Inflammatory macrophage treated with lipopolysaccharide for 4 hours (primary cell): ENCODE data around the gene CRAT.
A peak's percentile ranks its signal among the peaks of the same experiment; 100 is the strongest.
"Not testable (repeated sequence)": the region's sequence is repeated elsewhere in the genome, so short reads cannot be mapped to it uniquely, and the experiment has no call there.

Source experiments
- DNase-seq: peaks from one replicate; pipeline ENCODE4 v3.0.0-alpha.2; 2020

Gene CRAT

DNA sequence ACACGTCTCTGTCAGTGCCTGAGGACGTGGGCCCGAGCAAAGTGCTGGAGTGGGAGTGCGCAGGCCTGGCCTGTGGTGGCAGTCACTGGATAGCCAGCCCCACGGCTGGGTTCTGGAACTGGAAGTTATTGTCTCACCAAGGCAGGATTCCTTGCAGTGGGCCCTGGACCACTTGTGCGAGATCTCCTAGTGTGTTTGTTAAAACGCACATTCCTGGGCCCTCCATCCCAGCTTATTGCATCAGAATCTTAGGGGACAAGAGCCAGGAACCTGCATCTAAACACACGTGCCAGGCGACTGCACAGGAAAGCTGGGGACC lies 27.5 kb upstream of the CRAT start:
- no peak for DNase-seq

DNA sequence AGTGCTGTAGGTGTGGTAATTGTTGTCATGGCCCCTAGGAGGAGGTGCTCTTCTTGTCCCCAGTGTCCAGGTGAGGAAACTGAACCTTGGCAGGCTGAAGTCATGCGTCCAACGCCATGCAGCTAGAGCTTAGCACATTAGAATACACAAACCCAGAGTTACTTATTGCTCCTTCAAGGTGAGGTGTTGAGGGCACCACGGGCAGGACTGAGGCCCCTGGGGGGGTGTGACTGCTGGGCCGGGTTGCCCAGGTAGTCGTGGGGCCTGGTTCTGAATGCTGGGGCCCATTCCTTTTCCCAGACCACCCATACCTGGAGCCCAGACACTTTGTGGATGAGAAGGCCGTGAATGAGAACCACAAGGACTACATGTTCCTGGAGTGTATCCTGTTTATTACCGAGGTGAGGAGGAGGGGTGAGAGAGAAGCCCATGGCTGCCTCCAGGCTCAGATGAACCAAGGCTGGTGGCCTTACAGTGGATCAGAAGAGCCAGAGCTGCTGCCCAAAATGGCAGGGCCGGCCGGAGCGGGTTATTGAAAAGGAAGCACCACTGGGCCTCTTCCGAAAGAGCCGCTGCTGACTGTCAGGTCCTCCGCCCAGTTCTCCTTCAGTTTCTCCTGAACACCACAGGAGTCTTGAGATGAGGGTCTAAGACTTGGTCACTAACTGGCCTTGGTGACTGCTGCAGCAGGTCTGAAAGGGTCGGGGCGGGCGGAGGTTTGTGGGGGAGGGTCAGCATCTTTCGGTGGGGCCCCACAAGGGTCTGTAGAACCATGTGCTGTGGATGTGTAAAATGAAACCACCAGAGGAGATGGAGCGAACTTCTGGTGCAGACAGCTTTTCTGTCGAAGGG lies 26.9 kb upstream of the CRAT start:
- no peak for DNase-seq

DNA sequence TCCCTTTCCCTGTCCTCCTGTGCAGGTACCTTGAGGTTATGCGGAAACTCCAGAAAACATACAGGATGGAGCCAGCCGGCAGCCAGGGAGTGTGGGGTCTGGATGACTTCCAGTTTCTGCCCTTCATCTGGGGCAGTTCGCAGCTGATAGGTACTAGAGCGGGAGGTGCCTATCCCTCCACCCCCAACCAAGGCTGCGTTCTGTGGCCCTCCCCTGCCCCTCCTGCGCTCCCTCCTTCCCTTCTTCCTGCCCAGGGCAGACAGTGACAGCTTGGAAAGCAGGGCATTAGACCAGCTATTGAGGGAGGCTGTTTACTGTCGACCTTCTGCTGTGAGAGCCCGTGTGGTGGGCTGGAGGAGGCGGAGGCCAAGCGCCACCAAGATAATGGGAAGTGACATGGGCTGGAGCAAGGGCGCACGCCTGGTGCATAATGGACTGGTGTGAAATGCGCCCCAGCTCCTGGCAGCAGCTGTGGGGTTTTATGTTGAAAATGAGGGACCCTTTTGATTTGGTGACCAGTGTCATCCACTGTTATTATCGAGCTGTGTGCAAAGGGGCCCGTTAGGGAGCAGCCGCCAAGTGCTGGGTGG lies 25.9 kb upstream of the CRAT start:
- DNase-seq, result no peak

DNA sequence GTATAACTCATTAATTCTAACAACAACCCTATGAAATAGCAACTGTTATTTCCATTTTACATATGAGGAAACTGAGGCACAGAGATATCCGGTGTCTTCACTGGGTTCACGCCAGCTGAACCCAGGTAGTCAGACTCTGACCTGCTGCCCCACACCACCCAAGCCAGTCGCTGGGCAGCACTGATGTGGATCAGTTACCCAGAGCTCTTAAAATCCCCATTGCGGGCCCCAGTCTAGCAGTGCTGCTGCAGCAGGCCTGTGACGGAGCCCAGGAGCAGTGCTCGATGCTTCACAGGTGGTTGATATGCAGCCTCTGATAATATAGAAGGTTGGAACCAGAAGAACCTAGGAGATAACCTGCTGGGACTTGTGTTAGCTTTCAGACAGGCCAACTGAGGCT lies 24.9 kb upstream of the CRAT start:
- no peak for DNase-seq

DNA sequence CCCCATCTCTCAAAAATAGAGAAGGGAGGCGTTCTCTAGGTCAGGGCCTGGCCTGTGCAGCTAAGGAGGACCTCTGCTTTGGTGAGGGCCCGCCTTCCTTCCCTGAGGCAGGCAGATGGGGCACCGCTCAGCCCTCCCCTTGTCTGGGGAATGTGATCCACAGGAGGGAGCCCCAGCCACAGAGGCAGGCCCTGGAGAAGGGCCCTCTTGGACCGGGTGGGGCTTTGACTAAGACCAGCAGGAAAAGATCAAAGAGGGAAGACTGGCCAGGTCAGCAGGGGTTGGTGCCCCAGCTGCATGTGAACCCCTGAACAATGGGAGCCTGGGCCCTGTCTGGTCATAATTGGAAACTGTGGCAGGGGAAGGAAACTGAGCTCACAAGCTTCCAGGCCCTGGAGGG lies 22.5 kb upstream of the CRAT start:
- DNase-seq, result no peak

DNA sequence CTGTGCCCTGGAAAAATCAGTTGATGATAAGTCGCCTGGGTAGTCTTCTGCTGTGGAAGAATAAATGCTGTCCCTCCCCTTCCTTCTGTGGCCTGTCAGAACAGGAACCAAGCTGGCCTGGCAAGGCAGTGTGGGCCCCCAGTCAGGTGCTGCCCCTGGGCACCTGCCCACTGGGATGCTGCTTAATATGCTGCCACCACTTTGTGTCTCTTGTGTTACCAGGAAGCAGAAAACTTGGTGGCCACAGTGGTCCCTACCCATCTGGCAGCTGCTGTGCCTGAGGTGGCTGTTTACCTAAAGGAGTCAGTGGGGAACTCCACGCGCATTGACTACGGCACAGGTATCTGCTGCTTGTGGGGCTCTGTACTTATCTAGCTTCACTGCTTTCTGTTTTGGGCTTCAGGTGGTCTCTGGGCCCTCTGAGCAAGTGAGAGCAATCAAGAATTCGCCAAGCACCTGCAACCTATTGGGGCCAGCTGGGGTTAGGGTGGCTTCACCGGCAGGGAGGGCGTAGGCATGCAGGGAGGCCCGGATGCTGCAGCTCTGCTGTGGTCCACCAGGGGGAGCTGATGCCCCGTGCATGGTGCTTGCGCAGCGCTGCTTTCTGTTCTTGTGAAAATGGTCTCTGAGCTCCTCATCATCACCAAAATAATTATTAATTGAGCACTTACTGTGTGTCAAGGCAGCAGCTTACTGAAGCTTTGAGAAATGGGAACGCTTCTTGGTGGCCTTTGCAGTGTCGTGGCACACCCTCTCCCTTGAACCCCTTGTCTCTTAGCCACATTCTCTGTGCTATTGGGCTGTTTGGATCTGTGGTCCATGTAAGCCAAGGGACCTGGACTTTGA lies 20.9 kb upstream of the CRAT start:
- peak; percentile 71 for DNase-seq

DNA sequence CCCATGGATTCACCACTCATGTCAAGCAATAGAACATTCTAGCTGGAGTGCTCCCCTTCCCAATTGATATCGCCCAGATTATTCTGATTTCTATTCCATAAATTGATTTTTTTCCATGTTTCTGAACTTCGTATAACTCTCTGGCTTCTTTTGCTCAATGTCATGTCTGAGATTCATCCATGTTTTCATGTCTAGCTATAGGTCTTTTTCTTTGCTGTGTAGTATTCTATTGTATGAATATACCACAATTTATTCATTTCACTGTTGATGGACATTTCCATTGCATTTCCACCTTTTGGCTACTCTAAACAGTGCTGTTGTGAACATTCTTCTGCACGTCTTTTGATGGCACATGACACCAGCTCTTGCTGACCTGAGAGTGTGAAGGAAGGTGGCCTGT lies 20.2 kb upstream of the CRAT start:
- DNase-seq, result no peak

DNA sequence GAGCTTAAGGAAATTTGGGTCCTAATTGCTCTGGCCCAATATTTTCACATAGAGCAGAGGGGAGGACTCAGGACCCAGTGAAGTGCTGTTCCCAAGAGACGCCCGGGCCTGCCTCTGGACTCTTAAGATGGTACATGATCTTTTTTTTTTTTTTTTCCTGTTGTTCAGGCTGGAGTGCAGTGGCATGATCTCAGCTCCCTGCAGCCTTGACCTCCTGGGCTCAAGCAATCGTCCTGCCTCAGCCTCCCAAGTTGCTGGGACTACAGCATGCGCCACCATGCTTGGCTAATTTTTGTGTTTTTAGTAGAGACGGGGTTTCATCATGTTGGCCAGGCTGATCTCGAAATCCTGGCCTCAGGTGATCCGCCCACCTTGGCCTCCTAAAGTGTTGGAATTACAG lies 19.7 kb upstream of the CRAT start:
- not testable (repeated sequence) for DNase-seq

DNA sequence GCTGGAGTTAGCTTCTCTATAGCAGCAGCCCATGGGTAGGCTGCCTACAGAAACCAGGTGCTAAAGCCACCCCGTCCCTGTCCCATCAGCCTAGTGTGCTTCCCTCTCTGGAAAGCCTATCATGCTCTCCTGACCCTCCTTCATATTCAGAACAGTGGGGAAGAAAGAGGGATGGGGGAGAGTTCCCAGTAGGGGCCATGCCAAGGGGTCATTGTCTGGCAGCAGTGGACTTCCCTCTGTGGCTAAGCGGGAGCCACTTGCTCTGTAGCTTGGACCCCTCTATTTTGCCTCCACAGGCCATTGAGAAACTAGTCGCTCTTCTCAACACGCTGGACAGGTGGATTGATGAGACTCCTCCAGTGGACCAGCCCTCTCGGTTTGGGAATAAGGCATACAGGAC lies 18.1 kb upstream of the CRAT start:
- DNase-seq, result no peak

DNA sequence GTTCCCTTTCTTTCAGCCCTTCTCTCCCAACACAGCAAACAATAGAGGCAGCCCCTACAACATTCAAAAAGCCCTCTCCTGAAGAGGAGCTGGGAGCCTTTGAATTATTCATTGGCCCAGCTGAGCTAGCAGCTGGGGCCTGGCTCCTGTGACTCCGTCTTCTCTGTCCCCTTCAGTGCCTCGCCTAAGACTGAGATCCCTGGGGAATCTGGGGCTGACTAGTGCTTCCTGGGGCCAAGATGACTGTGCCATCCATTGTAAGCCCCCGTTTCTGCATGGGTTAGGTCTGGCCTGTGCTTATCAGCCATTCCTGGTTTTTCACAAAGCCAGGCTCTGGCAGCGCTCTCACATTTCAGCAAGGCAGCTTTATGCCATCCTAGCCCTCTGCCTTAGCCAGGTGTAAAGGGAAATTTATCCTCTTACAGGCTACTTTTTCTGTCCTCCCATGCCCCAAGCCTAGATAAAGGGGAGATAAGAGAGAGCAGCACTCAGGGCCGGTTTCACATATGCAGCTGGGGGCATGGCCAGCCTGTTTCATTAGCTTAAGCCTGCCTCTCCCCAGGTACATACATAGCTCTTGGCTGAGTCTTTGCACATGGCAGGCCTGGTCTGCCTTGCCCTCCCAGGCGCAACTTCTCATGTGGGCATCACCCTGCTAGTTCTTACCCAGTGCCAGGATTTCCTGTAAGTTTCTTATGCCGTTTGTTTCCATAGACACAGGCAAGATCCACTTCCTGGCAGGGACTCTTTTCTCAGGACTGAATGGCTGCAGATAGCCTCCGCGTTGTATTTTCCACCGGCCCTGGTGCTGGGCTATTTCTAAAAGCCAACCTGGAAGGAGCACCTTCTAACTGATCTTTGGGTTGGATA lies 16.4 kb upstream of the CRAT start:
- no peak for DNase-seq

DNA sequence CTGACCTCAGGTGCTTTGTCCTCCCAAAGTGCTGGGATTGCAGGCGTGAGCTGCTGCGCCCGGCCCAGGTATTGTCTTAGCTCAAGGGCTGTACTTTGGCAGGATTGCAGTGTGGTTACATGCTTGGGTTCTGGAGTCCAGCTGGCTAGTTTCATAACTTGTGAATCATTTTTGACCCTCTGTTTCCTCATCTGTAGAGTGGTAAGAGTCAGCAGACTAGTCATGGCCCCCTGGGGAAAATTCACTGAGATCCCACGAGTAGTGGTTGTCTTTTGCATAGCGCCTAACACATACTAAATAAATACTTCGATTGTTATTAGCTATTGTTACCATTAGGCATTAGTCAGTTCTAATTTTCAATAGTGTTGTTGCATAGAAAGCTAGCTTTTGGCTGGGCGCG lies 14.9 kb upstream of the CRAT start:
- DNase-seq, result peak; percentile 78

DNA sequence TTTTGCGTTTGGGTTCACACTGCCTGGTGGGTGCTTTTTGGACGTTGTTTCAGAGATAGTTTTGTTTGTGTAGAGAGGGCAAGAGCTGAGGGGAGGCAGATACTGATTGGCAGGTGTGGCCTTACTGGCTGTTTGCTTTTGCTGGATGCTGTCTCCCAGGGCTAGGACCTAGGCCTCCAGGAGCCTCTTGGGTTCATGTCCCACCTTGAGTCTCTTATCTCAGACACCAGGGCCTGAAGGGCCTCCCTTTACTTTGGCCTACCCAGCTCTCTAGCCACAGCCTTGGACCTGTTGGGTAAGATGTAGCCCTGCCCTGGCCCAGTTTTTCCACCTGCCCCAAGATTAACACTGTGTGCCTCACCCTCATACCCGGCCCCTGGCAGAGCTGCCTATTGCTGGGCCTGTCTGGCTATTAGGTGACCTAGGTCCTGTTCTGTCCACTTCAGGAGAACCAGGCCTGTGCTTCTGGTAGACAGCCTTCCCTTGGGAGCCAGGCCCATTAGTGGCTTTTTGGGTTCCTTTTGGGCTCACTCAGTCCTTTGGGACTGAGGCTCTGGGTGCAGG lies 14.0 kb upstream of the CRAT start:
- no peak for DNase-seq

DNA sequence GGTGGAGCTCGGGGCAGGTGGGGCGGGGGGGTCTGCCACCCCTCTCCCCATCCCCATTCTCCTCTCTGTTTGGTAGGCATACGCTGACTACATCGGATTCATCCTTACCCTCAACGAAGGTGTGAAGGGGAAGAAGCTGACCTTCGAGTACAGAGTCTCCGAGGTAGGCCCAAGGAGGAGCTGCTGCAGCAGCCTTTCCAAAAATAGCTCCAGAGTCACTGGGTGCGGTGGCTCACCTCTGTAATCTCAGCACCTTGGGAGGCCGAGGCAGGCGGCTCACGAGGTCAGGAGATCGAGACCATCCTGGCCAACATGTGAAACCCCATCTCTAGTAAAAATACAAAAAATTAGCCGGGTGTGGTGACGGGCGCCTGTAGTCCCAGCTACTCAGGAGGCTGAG lies 12.4 kb upstream of the CRAT start:
- not testable (repeated sequence) for DNase-seq

DNA sequence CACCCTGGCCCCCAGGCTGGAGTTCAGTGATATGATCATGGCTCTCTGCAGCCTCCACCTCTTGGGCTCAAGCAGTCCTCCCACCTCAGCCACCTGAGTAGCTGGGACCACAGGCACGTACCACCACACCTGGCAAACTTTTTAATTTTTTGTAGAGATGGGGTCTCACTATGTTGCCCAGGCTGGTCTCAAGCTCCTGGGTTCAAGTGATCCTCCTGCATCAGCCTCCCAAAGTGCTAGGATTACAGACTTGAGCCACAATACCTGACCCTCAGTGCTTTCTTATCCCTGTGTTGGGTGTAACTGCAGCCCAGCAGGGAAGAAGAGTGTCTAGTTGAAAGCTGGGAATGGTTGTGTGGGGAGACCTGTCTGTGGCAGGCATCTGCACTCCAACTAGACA lies 11.5 kb upstream of the CRAT start:
- no peak for DNase-seq

DNA sequence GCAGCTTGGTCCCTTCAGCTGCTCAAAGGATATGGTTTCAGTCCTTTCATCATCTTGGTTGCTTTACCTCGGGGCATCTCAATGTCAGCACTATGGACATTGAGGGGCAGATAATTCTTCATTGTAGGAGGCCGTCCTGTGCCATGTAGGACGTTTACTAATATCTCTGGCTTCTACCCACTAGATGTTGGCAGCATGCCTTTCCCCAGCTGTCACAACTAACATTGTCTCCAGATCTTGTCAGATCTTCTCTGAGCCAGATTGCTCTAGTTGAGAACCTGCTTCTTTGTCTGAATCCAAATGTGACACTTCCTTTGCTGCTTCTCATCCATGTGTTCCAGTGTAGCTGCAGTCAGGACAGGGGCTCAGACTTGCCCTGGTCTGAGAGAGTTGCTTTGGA lies 10.9 kb upstream of the CRAT start:
- DNase-seq, result no peak

DNA sequence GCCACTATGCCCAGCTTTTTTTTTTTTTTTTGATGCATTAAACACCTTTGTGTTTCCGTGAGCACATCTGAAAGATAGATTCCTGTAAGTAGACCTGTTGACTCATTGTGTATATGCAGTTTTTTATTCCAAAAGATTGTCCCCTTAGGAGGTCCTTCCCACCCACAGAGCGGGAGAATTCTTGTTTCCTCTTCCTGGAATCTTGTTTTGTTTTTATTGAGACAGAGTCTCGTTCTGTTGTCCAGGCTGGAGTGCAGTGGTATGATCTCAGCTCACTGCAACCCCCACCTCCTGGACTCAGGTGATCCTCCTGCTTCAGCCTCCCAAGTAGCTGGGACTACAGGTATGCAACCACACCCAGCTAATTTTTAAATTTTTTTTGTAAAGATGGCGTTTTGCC lies 8.2 kb upstream of the CRAT start:
- DNase-seq, result no peak

DNA sequence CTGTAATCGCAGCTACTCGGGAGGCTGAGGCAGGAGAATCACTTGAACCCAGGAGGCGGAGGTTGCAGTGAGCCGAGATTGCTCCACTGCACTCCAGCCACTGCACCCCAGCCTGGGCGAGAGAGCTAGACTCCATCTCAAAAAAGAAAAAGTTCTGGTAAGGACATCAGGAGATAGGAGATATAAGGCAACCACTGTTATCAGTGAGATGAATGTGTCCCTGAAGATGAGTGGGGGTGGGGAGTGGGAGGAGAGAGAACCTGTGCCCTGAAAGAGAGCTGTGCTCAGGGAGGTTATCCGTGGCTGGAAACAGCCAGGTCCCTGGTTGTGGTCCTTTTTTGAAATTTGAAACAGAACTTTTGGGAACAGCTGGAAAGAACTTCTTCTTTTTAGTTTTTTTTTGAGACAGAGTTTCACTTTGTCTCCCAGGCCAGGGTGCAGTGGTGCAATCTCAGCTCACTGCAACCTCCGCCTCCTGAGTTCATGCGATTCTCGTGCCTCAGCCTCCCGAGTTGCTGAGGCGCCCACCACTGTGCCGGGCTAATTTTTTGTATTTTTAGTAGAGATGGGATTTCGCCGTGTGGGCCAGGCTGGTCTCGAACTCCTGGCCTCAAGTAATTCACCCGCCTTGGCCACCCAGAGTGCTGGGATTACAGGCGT lies 3.2 kb upstream of the CRAT start:
- DNase-seq, result peak; percentile 86

DNA sequence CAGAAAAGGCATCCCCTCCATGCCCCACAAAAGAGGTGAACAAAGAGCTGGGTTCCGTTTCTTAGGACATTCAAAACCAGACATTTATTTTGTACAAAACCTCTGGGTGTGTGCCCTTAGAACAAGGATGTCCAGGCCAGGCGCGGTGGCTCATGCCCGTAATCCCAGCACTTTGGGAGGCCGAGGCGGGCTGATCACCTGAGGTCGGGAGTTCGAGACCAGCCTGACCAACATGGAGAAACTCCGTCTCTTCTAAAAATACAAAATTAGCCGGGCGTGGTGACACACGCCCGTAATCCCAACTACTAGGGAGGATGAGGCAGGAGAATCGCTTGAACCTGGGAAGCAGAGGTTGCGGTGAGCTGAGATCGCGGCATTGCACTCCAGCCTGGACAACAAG lies 1.9 kb upstream of the CRAT start:
- DNase-seq, result not testable (repeated sequence)

DNA sequence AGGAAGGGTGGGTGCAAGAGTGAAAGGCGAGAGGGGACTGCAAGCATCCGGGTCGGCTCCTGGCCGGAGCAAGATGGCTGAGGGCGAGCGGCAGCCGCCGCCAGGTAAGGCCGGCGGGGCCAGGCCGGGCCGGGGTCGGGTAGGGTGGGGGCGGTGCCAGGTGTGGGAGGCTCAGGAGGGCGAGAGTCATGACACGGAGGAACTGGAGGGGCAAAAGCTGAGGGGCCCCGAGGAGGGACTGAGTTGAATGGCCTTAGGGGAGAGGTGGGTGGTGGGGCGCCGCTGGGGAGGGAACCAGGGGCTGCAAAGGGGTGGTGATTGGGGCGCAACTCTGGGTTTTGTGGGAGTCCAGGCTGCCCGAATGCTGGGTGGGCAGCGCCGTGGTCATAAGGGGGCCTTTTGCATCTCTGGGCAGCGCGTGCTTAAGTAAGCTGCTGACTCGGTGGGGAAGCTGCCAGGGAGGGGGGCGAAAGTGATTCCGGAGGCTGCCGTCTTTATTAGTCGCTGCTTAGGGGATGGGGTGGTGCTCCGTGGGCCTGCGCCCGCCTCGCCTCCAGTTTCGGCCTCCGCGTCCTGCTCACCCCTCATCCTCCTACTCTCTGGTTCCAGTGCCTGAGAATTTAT lies 1.0 kb upstream of the CRAT start:
- DNase-seq, result peak; percentile 55

DNA sequence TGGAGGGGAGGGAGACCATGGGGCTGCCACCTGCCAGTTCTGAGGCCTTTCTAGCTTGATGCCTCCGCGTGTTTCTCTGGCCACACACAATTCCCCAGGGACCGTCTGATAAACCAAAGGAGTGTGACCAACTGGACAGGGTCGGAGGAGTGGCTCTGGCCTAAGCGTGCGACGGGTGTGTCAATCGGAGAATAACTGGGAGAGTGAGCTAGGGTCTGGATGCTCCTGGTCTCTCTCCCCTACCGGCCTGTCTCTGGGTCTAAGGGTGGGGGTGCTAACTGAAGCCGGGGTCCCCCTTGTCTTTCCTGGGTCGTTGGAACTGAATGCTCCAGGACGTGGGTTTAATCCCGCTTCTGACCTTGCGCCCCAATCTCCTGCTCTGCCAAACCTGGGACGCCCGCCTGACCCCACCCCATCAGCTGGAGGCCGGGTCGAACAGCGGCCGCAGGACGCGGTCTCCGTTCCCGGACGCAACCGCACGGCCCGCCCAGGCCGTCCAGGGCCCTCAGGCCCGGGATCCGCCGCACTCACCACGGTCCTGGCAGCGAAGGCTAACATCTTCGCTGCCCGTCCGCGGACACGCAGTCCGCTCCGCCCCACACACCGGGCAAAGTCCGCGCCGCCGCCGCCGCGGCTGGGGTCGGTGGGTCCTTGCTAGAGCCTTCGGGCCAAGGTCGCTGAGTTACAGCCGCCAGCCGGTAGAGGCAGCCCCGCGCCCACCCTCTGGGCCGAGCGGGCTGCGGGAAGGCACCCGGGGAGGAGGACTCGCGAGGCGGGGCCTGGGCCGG lies 447 bp downstream of the CRAT start:
- DNase-seq, result no peak

DNA sequence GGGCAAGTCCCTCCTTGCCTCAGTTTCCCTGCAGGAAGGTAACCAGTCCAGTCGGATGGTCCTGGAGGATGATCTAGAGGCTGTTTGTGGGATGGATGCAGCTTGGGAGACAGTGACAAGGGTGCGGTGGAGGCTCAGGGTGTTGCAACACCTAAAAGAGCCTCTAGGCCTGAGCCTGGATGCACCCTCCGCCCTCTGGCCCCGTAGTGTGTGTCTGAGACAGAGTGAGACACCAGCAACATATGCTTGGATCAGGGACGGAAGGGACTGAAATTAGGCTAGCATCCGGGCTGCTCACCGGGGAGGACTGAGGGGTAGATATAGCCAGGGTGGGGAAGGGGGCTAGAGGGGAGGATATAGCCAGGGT lies 1.1 kb downstream of the CRAT start:
- DNase-seq, result peak; percentile 47
